Thyroid gland (tissue), 4 donors: ENCODE results near the gene SKP1. TPM values are rescaled to one million over a fixed set of nuclear protein-coding genes. Genes with fewer than 3 reads are reported as not detected.
A peak's percentile ranks its signal among the peaks of the same experiment; 100 is the strongest.
"Not testable (repeated sequence)": the region's sequence is repeated elsewhere in the genome, so short reads cannot be mapped to it uniquely, and the experiment has no call there.

ENCODE experiments used
- DNase-seq, 2 donors: peaks; one replicate each; pipeline ENCODE4 v3.0.0-alpha.2; 2019
- H3K27ac ChIP-seq, 3 donors: fragments of 200-600 bp; sonication (generic); 1 replicate in 2 of 3; 2 replicates in 1 of 3; pipeline ENCODE4 v1.5.1; 2016 to 2019; ENCODE audit warnings: mild to moderate bottlenecking in 1 of 3, moderate library complexity in 1 of 3
- H3K27me3 ChIP-seq: fragments of 200-600 bp; sonication (generic); one replicate; pipeline ENCODE4 v1.5.1; 2019
- H3K36me3 ChIP-seq, 2 donors: fragments of 200-600 bp; sonication (generic); one replicate each; pipeline ENCODE4 v1.5.1; 2016 to 2019
- H3K4me1 ChIP-seq, 2 donors: fragments of 200-600 bp; sonication (generic); one replicate each; pipeline ENCODE4 v1.5.1; 2017 to 2019
- H3K4me3 ChIP-seq, 3 donors: fragments of 200-600 bp; sonication (generic); replicated peaks in 1 of 3; 1 replicate in 2 of 3; 2 replicates in 1 of 3; pipeline ENCODE4 v1.5.1; 2016; ENCODE audit warnings: mild to moderate bottlenecking in 1 of 3
- H3K9me3 ChIP-seq: fragments of 200-600 bp; sonication (generic); one replicate; pipeline ENCODE4 v1.5.1; 2017
- POLR2A ChIP-seq, 2 donors: fragments of 450-650 bp; IDR thresholded peaks; one replicate each; pipeline ENCODE4 v1.6.1; 2017; ENCODE audit warnings: antibody characterized with exemption in 2 of 2, mild to moderate bottlenecking in 2 of 2, moderate library complexity in 1 of 2
- WGBS, 2 donors: methylation state at CpG; one replicate each; pipeline ENCODE4 v1.1.5; 2017; 5-methylcytosine and 5-hydroxymethylcytosine counted together
- intact Hi-C: fragments of 100-400 bp; cut with DNase I; formaldehyde crosslinking; loops from one replicate; pipeline ENCODE4 v1.15.1; 2023
- total RNA-seq, 4 donors: library from RNA; depleted of rRNA; stranded (reverse); fragments of >200 nt; gene quantifications; one replicate each; pipeline ENCODE4 v1.2.3, GENCODE V29; 2016
- TF ChIP-seq, protein P1 (sequence below), 6 experiments: fragments of 200-600 bp in 3 of 6; fragments of 450-650 bp in 3 of 6; sonication (generic) in 3 of 6; IDR thresholded peaks; one replicate each; pipeline ENCODE4 v1.5.1; 2016 to 2019; ENCODE audit warnings: antibody characterized with exemption in 6 of 6, mild to moderate bottlenecking in 2 of 6, inconsistent platforms in 1 of 6, moderate library complexity in 1 of 6

The SKP1 gene
- total RNA-seq = 100 to 1,000 TPM; 234 to 418 (median 346) TPM

- no peaks in the 10 kb centered on the region for H3K9me3 ChIP-seq
- peak within 1 kb of the TSS; percentile 97 to 99 (median 98) for H3K27ac ChIP-seq
- no peaks in the 10 kb centered on the region for H3K27me3 ChIP-seq
- WGBS, 2 donors = 0 to 4% methylated on average over 4 to 30 of the region's 92 CpGs
- H3K4me1 ChIP-seq = peaks cover 15 to 29% of the 10 kb centered on the region in 2 donors
- peak; percentile 78 to 79 for DNase-seq
- H3K36me3 ChIP-seq = peaks cover 5 to 10% of the 10 kb centered on the region in 2 donors
- peak within 1 kb of the TSS; percentile 61 to 92 (median 85) for H3K4me3 ChIP-seq
- intact Hi-C loops = loop anchor here (5.0 kb wide), 1 partner anchor 51 kb away; the partner anchor contains the start of gene PPP2CA
- TF ChIP-seq, protein P1, sequence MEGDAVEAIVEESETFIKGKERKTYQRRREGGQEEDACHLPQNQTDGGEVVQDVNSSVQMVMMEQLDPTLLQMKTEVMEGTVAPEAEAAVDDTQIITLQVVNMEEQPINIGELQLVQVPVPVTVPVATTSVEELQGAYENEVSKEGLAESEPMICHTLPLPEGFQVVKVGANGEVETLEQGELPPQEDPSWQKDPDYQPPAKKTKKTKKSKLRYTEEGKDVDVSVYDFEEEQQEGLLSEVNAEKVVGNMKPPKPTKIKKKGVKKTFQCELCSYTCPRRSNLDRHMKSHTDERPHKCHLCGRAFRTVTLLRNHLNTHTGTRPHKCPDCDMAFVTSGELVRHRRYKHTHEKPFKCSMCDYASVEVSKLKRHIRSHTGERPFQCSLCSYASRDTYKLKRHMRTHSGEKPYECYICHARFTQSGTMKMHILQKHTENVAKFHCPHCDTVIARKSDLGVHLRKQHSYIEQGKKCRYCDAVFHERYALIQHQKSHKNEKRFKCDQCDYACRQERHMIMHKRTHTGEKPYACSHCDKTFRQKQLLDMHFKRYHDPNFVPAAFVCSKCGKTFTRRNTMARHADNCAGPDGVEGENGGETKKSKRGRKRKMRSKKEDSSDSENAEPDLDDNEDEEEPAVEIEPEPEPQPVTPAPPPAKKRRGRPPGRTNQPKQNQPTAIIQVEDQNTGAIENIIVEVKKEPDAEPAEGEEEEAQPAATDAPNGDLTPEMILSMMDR (IDR thresholded peaks at IDR 0.05) = peak in 1 of 6 experiments; percentile 16
- peak; percentile 95 to 98 for TF ChIP-seq POLR2A (IDR thresholded peaks at IDR 0.05)
Measured at GRCh38 chr5:134176511-134177368, at the start of gene SKP1. SKP1 (minus strand) TSS chr5:134176950; CDS start chr5:134174022, 2,928 bp downstream.

GRCh38 chr5:134225780-134226440 is 49.2 kb upstream of the SKP1 start, which contains the start of gene PPP2CA:
PPP2CA (minus strand) TSS chr5:134226073; CDS start chr5:134225861, 212 bp downstream.
- Histone ChIP-seq H3K9me3 (no peaks in the 10 kb centered on the region), H3K36me3 (peaks cover 0 to 2% of the 10 kb centered on the region in 2 donors), H3K4me3 (peak within 1 kb of the TSS; percentile 95 to 100 (median 98)), H3K4me1 (peaks cover 34 to 38% of the 10 kb centered on the region in 2 donors), H3K27ac (peak within 1 kb of the TSS; percentile 98 to 100 (median 100)), H3K27me3 (no peaks in the 10 kb centered on the region)
- intact Hi-C loops = loop anchor here (5.0 kb wide), 1 partner anchor 49 kb away; the partner anchor contains the start of gene SKP1
- 0 to 1% methylated on average over 13 to 18 of the region's 73 CpGs for WGBS, 2 donors
- peak; percentile 51 to 92 for TF ChIP-seq POLR2A (IDR thresholded peaks at IDR 0.05)
- TF ChIP-seq, protein P1 (IDR thresholded peaks at IDR 0.05) = peak in 2 of 6 experiments; percentile 2 to 3
- DNase-seq = peak; percentile 97 to 98

- Histone ChIP-seq H3K4me1 (peaks cover 38 to 39% of the 10 kb centered on the region in 2 donors), H3K4me3 (peak overlapping the region; percentile 95 to 100 (median 98)), H3K36me3 (peaks cover 0 to 6% of the 10 kb centered on the region in 2 donors), H3K27ac (peak overlapping the region; percentile 98 to 100 (median 100)), H3K9me3 (no peaks in the 10 kb centered on the region), H3K27me3 (no peaks in the 10 kb centered on the region)
- TF ChIP-seq POLR2A (IDR thresholded peaks at IDR 0.05) = no peak
- TF ChIP-seq, protein P1 (IDR thresholded peaks at IDR 0.05) = no peak
- intact Hi-C loops = loop anchor here (5.0 kb wide), 1 partner anchor 48 kb away; the partner anchor contains the start of gene SKP1
- peak; percentile 61 to 67 for DNase-seq
- 2 to 4% methylated on average over 8 to 9 of the region's 49 CpGs for WGBS, 2 donors
Measured at GRCh38 chr5:134224888-134225779, 48.4 kb upstream of the SKP1 start.

DNA sequence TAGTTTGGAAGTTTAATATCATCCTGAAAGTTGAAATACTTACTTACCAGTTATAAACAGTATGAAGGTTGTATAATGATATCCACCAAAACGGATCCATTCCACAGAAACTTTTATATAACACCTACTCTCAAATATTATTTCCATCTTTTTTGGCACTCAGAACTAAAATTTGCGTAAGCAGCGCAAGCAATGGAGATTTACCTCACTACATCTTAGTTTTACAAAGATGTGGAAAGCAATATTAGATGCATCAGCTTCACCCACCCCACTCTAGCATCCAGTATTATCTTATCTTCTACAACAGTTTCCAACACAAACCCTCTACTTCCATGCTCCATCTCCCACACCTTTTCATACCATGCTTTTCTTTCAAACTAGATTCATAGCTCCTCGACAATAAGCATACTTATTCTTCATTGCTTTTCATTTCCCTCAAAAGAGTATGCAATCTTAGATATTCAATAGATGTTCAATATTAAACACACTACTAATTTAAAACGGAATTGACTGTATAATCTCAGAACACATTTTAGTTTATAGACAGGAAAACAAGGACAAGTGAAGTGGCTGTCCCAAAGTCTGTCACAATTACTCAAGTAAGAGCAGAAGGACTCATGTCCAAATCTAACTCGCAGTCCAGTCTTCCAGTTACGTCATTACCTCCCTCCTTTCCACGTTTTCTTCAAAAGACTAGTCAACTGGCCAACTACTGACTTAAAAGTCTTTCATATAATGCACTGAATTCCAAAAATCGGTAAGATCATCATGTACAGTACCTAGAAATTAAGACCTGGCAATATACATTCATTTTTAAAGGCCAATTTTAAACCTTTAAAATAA is 46.9 kb upstream of the SKP1 start:
- no peak for TF ChIP-seq POLR2A (IDR thresholded peaks at IDR 0.05)
- TF ChIP-seq, protein P1 (IDR thresholded peaks at IDR 0.05) = no peak
- Histone ChIP-seq H3K9me3 (no peaks in the 10 kb centered on the region), H3K36me3 (peaks cover 0 to 6% of the 10 kb centered on the region in 2 donors), H3K4me1 (peaks cover 39 to 48% of the 10 kb centered on the region in 2 donors), H3K27me3 (no peaks in the 10 kb centered on the region), H3K4me3 (peak overlapping the region in 1 of 3 donors; percentile 100), H3K27ac (peak overlapping the region in 1 of 3 donors; percentile 100)
- intact Hi-C loops = no loop called here
- DNase-seq = no peak
- 42 to 43% methylated on average over 9 of the region's 9 CpGs for WGBS, 2 donors

- WGBS, 2 donors = 87 to 92% methylated on average over 5 of the region's 5 CpGs
- H3K27me3 ChIP-seq, intact Hi-C loops, H3K27ac ChIP-seq, H3K36me3 ChIP-seq, DNase-seq, H3K9me3 ChIP-seq, H3K4me3 ChIP-seq: not testable (repeated sequence)
- peaks cover 36 to 45% of the 10 kb centered on the region in 2 donors for H3K4me1 ChIP-seq
Measured at GRCh38 chr5:134221690-134222089, 44.9 kb upstream of the SKP1 start.
